ENCODE data around the gene CD93.

GRCh38 chr20:23116311-23117089 is 30.4 kb upstream of the CD93 start:
- TF ChIP-seq POLR2AphosphoS5 (IDR thresholded peaks at IDR 0.05) (no peak), CTCF (IDR thresholded peaks at IDR 0.05) (no peak), POLR2A (IDR thresholded peaks at IDR 0.05; ENCODE audit: low read depth) (no peak), EP300 (IDR thresholded peaks at IDR 0.05) (no peak)

Measured in esophagus muscularis mucosa (tissue), 4 donors.